IPS-15b (cell line): ENCODE data around the gene MYCL.

ENCODE experiments used
- H3K27me3 ChIP-seq: one replicate; pipeline ENCODE4 v1.6.1; 2013; ENCODE audit warnings: low read length; ENCODE audit not compliant: control insufficient read depth, insufficient read depth
- H3K36me3 ChIP-seq: one replicate; pipeline ENCODE4 v1.6.1; 2013; ENCODE audit warnings: low read length; ENCODE audit not compliant: control insufficient read depth, insufficient read depth
- H3K4me1 ChIP-seq: one replicate; pipeline ENCODE4 v1.6.1; 2013; ENCODE audit warnings: mild to moderate bottlenecking, low read length; ENCODE audit not compliant: control insufficient read depth, insufficient read depth
- H3K4me3 ChIP-seq: one replicate; pipeline ENCODE4 v1.5.1; 2013; ENCODE audit warnings: low read depth, low read length
- H3K9ac ChIP-seq: one replicate; pipeline ENCODE4 v1.6.1; 2013; ENCODE audit warnings: low read depth, mild to moderate bottlenecking, low read length
- H3K9me3 ChIP-seq: one replicate; pipeline ENCODE4 v1.6.1; 2013; ENCODE audit warnings: mild to moderate bottlenecking, low read length; ENCODE audit not compliant: control insufficient read depth, insufficient read depth

MYCL gene, protein sequence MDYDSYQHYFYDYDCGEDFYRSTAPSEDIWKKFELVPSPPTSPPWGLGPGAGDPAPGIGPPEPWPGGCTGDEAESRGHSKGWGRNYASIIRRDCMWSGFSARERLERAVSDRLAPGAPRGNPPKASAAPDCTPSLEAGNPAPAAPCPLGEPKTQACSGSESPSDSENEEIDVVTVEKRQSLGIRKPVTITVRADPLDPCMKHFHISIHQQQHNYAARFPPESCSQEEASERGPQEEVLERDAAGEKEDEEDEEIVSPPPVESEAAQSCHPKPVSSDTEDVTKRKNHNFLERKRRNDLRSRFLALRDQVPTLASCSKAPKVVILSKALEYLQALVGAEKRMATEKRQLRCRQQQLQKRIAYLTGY

DNA sequence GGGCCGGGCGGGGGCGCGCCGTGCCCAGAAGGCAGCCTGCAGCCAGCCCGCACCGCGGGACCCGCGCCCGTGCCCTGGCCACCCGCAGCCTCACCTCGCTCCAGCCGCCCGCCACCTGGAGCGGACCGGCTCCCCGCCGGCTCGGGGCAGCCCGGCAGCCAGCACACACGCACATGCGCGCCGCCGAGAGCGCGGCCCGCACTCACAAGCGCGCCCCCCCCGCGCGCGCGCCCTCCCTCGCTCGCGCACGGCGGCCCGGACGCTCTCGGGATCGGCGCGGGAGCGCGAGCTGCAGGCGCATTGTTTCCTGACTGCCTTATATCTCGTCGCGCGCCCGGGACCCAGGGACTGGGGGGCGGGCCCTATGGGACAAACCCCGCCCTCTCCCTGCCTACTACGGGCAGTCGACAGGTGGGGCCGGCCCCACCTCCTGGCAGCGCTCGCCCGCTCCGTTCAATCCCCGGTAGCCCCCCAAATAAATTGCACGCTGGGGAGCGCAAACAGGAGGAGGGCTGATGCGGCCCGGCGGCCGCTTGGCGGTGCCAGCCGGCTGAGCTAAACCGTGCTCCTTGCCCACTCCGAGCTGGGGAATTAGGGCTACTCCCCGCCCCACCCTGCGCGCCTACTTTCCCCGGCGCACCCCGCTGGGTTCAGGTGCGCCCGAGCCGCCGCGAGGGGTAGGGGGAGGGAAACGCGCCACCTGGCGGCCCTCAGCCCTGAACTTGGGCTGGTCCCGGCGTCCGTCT, at the start of gene MYCL:
MYCL (minus strand) TSS at position 204 of the 746 bp plus-strand sequence. CDS start 483 bp downstream, outside the sequence.
- Histone ChIP-seq H3K36me3 (no peaks in the 10 kb centered on the region), H3K4me1 (peaks cover 23% of the 10 kb centered on the region), H3K9ac (peak within 1 kb of the TSS; percentile 79), H3K4me3 (peak within 1 kb of the TSS; percentile 86), H3K27me3 (peaks cover 34% of the 10 kb centered on the region), H3K9me3 (no peaks in the 10 kb centered on the region)

GRCh38 chr1:39949891-39950290, 48.2 kb upstream of the MYCL start:
- H3K36me3 ChIP-seq = no peaks in the 10 kb centered on the region

DNA sequence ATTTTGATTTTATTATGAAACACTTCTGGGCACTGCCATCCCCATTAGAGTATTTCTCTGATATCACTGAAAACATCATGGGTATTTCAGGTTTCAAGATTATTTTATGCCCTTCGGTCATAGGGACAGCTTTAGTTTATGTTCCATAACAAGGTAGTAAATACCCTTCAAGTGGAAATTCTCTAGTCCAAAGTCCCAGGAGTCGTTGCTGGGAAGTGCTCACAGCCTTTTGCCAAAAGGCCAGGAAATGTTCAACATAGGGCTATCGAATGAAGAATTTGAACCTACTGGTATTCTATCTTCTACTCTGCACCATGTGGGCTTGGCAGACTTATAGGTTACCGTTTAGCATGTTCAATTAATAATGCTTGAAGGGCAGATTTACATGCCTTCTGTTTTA, 45.5 kb upstream of the MYCL start:
- peaks cover 7% of the 10 kb centered on the region for H3K4me1 ChIP-seq
- no peaks in the 10 kb centered on the region for H3K36me3 ChIP-seq
- H3K27me3 ChIP-seq = no peaks in the 10 kb centered on the region
- no peak overlapping the region for H3K4me3 ChIP-seq
- no peak overlapping the region for H3K9ac ChIP-seq
- H3K9me3 ChIP-seq = no peaks in the 10 kb centered on the region

More at GRCh38 chr1:39949891-39950290, 48.2 kb upstream of the MYCL start:
- Histone ChIP-seq H3K9me3 (no peaks in the 10 kb centered on the region), H3K4me1 (peaks cover 4% of the 10 kb centered on the region), H3K4me3 (peak overlapping the region; percentile 3), H3K27me3 (peaks cover 22% of the 10 kb centered on the region), H3K9ac (no peak overlapping the region)

DNA sequence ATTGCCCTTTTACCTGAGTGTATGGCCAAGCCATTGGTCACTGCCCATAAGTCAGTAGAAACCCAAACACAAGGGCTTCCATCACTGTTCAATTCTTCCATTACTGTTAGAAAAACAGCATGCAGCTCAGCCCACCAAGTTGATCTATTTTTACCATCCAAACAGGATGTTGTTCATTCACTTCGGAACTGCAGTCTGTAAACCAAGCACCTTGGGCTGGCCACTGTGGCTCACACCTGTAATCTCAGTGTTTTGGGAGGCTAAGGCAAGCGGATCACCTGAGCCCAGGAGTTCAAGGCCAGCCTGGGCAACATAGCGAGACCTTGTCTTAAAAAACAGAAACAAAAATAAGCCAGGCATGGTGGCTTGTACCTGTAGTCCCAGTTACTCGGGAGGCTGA, 44.5 kb upstream of the MYCL start:
- Histone ChIP-seq H3K9ac (no peak overlapping the region), H3K4me3 (no peak overlapping the region), H3K9me3 (no peaks in the 10 kb centered on the region), H3K27me3 (peaks cover under 1% of the 10 kb centered on the region), H3K36me3 (no peaks in the 10 kb centered on the region), H3K4me1 (peaks cover 7% of the 10 kb centered on the region)

DNA sequence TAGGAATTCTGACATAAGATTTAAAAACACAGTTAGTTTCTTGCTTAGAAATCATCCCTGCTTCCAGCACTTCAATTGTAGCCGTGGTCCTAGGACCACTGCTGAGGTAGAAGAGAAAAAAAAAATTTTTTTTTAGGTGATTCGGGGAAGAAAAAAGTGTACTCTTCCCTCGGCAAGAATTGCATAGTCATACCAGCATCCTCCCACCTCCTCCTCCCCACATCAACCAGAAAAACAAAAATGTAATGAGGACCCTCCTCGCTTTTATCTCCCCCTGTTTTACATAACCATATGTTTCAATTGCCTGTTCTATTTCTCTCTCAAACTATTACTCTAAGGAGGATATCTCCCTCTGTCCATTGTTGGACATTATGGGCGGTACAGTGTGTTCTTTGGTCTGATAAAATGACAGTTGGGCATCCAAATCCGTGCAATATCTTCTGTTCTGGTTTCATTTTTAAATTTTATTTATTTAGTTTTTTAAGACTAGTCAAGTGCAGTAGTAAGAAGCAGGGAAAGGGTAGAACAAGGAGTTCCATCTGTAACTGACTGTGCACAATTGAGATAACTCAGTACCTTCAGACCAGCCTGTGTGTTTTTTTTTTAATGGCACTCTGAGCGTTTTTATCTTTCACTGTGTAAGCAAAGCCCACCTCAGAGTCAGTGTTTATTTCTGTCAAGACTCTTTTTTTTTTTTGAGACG, 42.8 kb upstream of the MYCL start:
- H3K27me3 ChIP-seq = peaks cover 4% of the 10 kb centered on the region
- H3K9ac ChIP-seq = no peak overlapping the region
- no peak overlapping the region for H3K4me3 ChIP-seq
- no peaks in the 10 kb centered on the region for H3K36me3 ChIP-seq
- H3K4me1 ChIP-seq = peaks cover 5% of the 10 kb centered on the region
- H3K9me3 ChIP-seq = no peaks in the 10 kb centered on the region

- H3K4me1 ChIP-seq = peaks cover 3% of the 10 kb centered on the region
- no peak overlapping the region for H3K9ac ChIP-seq
- peaks cover 4% of the 10 kb centered on the region for H3K27me3 ChIP-seq
- H3K9me3 ChIP-seq = no peaks in the 10 kb centered on the region
- no peaks in the 10 kb centered on the region for H3K36me3 ChIP-seq
- no peak overlapping the region for H3K4me3 ChIP-seq
These were observed 42.0 kb upstream of the MYCL start for GRCh38 chr1:39943471-39944290.

DNA sequence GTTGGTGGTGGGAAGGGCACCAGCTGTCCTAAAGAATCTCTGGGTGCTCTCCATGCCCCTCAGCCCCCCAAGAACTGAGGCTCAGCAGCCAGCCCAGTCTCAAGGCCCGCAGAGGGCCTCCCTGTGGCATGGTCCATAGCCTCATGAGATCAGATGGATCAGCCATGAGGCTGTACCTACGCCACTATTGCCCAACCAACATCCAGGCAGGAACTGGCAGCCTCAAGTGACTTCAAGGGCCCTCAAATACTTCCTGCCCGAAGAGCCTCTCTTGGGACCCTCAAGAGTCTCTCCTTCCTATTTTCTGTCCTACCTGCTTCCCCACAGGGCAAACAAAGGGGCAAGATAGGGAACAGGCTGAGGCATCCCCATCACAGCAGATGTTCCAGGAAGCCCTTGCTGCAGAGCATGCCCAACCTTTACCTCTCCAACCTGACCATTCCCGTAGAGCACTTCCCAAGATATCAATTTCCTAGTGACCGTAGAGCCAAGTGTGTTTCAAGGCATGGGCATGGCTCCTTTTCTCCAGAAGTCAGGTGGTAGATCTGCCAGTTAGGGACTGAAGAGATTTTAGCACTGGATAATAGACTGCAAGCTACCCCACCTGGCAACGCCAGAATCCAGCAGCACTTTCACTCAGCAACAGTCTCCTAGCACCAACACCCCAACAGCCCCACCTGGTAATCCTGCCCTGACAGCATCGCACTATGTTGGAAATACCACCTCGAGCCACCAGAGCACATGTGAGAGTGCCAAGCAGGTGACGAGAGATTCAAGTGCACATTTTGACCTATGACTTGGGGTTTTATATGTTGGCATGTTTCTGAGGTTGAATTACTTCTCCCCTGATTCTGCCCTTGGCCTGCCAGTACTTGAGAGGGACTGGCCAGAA, 39.5 kb upstream of the MYCL start:
- Histone ChIP-seq H3K4me1 (peaks cover 3% of the 10 kb centered on the region), H3K9me3 (no peaks in the 10 kb centered on the region), H3K9ac (no peak overlapping the region), H3K36me3 (no peaks in the 10 kb centered on the region), H3K27me3 (peaks cover 4% of the 10 kb centered on the region), H3K4me3 (no peak overlapping the region)

GRCh38 chr1:39940253-39940652, 38.5 kb upstream of the MYCL start:
- H3K4me1 ChIP-seq = peaks cover 3% of the 10 kb centered on the region

GRCh38 chr1:39938856-39939255, 37.1 kb upstream of the MYCL start:
- Histone ChIP-seq H3K9ac (no peak overlapping the region), H3K4me3 (no peak overlapping the region), H3K9me3 (no peaks in the 10 kb centered on the region), H3K27me3 (peaks cover 4% of the 10 kb centered on the region), H3K36me3 (no peaks in the 10 kb centered on the region), H3K4me1 (no peaks in the 10 kb centered on the region)

More at GRCh38 chr1:39940253-39940652, 38.5 kb upstream of the MYCL start:
- peaks cover 4% of the 10 kb centered on the region for H3K27me3 ChIP-seq
- H3K9ac ChIP-seq = no peak overlapping the region
- H3K9me3 ChIP-seq = no peaks in the 10 kb centered on the region
- H3K36me3 ChIP-seq = no peaks in the 10 kb centered on the region
- no peak overlapping the region for H3K4me3 ChIP-seq

DNA sequence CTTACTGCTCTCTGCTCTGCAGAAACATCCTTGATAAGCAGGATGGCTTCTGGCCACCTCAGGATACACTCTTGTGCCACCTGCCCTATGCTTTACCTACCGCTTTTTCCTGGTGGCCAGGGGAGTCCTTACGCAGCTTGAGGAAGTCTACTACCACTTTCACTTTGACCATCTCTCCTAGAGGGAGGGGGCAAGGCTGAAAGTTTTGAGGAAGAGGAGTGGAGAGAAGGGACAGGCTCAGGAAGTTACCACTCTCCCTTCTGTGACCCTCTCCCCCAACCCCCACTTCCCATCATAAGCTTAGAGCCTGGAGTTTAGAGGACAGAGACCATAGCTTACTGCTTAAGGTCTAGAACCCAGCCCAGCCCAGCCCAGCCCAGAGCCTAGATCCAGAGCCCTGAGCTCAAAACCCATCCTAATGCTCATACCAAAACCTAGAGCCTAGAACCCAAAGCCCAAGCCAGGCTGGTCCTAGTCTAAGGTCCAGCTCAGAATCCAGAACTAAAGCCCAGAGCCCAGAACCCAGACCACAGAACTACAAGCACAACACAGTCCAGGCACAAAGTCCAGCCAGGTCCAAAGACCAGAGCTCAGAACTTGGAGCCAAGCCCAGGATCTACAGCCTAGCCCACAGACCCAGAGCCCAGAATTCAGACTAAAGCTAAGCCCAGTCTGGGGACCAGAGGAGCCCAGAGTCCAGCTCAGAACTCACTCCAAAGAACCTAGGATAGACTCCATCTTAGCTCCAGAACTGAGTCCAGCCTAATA, 35.2 kb upstream of the MYCL start:
- no peaks in the 10 kb centered on the region for H3K4me1 ChIP-seq
- no peak overlapping the region for H3K9ac ChIP-seq
- H3K4me3 ChIP-seq = no peak overlapping the region
- H3K27me3 ChIP-seq = peaks cover 4% of the 10 kb centered on the region
- no peaks in the 10 kb centered on the region for H3K9me3 ChIP-seq
- H3K36me3 ChIP-seq = no peaks in the 10 kb centered on the region
